SJSA1 (cell line): ENCODE measurements around the gene XAGE5. TPM values are rescaled to one million over a fixed set of nuclear protein-coding genes. Genes with fewer than 3 reads are reported as not detected.
A peak's percentile ranks its signal among the peaks of the same experiment; 100 is the strongest.
"Not testable (repeated sequence)": the region's sequence is repeated elsewhere in the genome, so short reads cannot be mapped to it uniquely, and the experiment has no call there.

ENCODE experiments used
- DNase-seq, 2 experiments: peaks; one replicate each; pipeline ENCODE4 v3.0.0-alpha.2; 2015 to 2020; ENCODE audit warnings: low spot score in 2 of 2, low read depth in 1 of 2
- H3K27ac ChIP-seq: fragments of 250-450 bp; sonication (Bioruptor Pico); 2 replicates; pipeline ENCODE4 v1.5.1; 2020; ENCODE audit warnings: mild to moderate bottlenecking, moderate library complexity
- H3K27me3 ChIP-seq: fragments of 250-450 bp; sonication (Bioruptor Pico); replicated peaks from 2 replicates; pipeline ENCODE4 v1.5.1; 2020; ENCODE audit warnings: mild to moderate bottlenecking, moderate library complexity
- H3K36me3 ChIP-seq: fragments of 250-450 bp; sonication (Bioruptor Pico); 2 replicates; pipeline ENCODE4 v1.5.1; 2020; ENCODE audit warnings: mild to moderate bottlenecking
- H3K4me1 ChIP-seq: fragments of 250-450 bp; sonication (Bioruptor Pico); replicated peaks from 2 replicates; pipeline ENCODE4 v1.6.1; 2021; ENCODE audit warnings: mild to moderate bottlenecking
- H3K4me3 ChIP-seq: fragments of 250-450 bp; sonication (Bioruptor Pico); 2 replicates; pipeline ENCODE4 v1.5.1; 2020; ENCODE audit warnings: mild to moderate bottlenecking
- H3K9me3 ChIP-seq: fragments of 250-450 bp; sonication (Bioruptor Pico); replicated peaks from 2 replicates; pipeline ENCODE4 v1.5.1; 2020; ENCODE audit warnings: mild to moderate bottlenecking
- total RNA-seq: library from RNA; depleted of rRNA; stranded (reverse); fragments of >200 nt; shearing (Covaris generic); gene quantifications from 2 replicates; pipeline ENCODE4 v1.2.3, GENCODE V29; 2014; rRNA removed

The XAGE5 gene
- total RNA-seq, result not detected in 2 replicates

DNA sequence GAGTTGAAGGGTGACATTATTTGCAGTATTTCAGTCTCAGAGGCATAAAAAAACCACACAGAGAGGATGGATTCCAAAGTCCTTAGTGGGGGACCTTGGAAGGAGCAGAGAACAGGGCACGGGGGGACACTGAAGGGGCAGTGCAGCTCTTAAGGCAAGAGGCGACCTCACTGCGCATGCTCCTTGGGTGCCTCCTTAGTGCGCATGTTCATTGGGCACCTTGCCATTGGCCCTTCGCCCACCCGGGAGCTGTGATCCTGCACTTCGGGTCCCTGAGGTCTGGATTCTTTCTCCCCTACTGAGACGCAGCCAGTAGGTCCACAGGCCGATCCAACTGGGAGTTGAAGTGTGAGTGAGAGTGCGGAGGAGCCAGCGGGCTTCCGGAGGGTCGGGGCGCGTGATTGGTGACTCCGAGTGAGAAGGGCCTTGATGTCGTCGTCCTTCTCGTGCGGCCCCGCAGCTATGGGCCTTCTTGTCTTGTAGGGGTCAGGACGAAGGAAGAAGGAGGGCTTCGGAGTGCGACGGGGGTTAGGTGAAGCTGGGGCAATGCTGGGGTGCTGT, at the start of gene XAGE5:
TSS of gene XAGE5 (plus strand) at position 223 of the 561 bp plus-strand sequence. CDS start 1,280 bp downstream, outside the sequence.
- H3K27ac ChIP-seq, result no peak within 1 kb of the TSS
- H3K4me3 ChIP-seq, result no peak within 1 kb of the TSS
- no peak for DNase-seq
- no peaks in the 10 kb centered on the region for H3K4me1 ChIP-seq
- H3K27me3 ChIP-seq, result no peaks in the 10 kb centered on the region
- no peaks in the 10 kb centered on the region for H3K9me3 ChIP-seq
- no peaks in the 10 kb centered on the region for H3K36me3 ChIP-seq

- not testable (repeated sequence) for H3K9me3 ChIP-seq, DNase-seq, H3K4me3 ChIP-seq, H3K27ac ChIP-seq, H3K36me3 ChIP-seq, H3K4me1 ChIP-seq, H3K27me3 ChIP-seq
Measured at GRCh38 chrX:52765983-52766382, 45.1 kb upstream of the XAGE5 start.

- DNase-seq, H3K4me3 ChIP-seq, H3K27ac ChIP-seq, H3K27me3 ChIP-seq, H3K9me3 ChIP-seq, H3K36me3 ChIP-seq, H3K4me1 ChIP-seq: not testable (repeated sequence)
Measured at GRCh38 chrX:52773504-52773903, 37.6 kb upstream of the XAGE5 start.

DNA sequence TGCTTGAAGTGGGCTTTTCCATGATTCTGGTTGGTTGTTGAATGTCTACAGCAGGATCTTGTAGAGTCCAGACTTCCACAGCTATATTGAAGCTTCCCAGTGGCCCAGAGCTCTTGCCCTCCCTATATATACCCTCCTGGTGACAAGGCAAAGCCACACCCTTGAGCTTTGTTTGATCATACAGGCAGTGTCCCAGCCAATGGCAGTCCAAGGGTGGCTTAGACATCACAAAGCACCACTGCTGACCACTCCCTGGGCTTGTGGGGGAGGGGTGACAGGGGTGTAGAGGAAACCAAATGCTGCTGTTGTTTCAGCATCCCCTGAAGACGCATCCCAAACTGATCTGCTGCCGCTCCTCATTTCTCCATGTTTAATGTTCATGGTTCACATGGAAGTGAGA, 13.8 kb upstream of the XAGE5 start, which contains the start of gene SPANXN5:
TSS of gene SPANXN5 (minus strand) at position 101 of the 400 bp plus-strand sequence. CDS start at position 22, 79 bp downstream.
- not testable (repeated sequence) for H3K9me3 ChIP-seq, H3K27me3 ChIP-seq, H3K4me3 ChIP-seq, H3K36me3 ChIP-seq, DNase-seq, H3K4me1 ChIP-seq, H3K27ac ChIP-seq

DNA sequence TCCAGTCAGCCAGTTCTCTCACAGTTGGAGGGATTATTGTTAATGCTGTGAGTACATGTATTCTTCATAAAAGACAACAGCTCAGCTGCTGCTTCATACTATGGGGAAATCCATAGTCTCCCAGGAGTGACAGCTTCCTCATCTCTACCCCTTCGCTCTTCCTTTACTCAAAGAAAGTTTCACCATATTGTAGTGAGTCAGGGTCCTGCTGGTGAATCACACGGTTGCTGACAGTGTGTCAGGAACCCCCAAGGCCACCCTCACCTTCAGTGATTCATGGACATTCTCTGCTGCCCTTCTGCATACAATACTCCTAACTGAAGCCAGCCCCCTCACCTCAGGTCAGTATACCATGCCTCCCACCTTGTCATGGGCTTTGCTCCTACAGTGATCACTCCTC, 6.2 kb upstream of the XAGE5 start:
- H3K27ac ChIP-seq, H3K27me3 ChIP-seq, H3K9me3 ChIP-seq, DNase-seq, H3K4me1 ChIP-seq, H3K4me3 ChIP-seq, H3K36me3 ChIP-seq: not testable (repeated sequence)

- Histone ChIP-seq H3K4me3 (no peak overlapping the region), H3K9me3 (no peaks in the 10 kb centered on the region), H3K36me3 (no peaks in the 10 kb centered on the region), H3K27me3 (no peaks in the 10 kb centered on the region), H3K27ac (no peak overlapping the region), H3K4me1 (no peaks in the 10 kb centered on the region)
- DNase-seq, result no peak
Measured at GRCh38 chrX:52819788-52820187, 8.7 kb downstream of the XAGE5 start.

DNA sequence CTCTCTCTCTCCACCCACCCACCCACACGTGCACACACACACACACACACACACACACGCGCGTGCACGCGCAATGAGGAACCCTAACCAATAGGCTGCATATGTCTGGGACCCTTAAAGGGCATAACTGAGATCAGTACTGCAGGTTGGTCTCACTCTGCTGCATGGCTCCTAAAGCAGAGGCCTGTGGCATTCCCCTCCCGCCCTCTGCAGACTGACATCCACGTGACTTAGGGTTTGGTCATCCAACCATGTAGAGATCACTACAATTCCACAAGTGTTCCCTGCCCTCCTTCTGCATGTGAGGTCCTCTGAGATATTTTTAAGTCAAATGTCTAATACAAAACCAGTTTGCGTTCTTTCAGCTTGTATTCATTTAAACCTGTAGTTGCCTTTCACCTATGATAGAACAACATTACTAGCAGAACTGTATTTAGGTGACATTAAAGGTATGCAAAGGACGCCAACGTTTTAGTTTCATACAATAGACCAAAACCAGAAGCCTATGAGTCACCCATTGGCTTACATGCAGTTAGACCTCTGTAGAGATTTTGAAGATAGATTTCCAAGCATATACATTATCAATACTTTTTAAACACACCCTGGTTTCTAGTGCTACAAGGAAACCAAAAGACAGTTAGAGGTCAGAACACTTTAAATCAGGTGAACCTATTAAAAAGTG, 10.1 kb downstream of the XAGE5 start:
- Histone ChIP-seq H3K4me1 (no peaks in the 10 kb centered on the region), H3K9me3 (no peaks in the 10 kb centered on the region), H3K36me3 (no peaks in the 10 kb centered on the region), H3K27me3 (no peaks in the 10 kb centered on the region), H3K4me3 (no peak overlapping the region), H3K27ac (no peak overlapping the region)
- DNase-seq, result no peak

GRCh38 chrX:52824608-52825007, 13.5 kb downstream of the XAGE5 start:
- H3K36me3 ChIP-seq, result no peaks in the 10 kb centered on the region

DNA sequence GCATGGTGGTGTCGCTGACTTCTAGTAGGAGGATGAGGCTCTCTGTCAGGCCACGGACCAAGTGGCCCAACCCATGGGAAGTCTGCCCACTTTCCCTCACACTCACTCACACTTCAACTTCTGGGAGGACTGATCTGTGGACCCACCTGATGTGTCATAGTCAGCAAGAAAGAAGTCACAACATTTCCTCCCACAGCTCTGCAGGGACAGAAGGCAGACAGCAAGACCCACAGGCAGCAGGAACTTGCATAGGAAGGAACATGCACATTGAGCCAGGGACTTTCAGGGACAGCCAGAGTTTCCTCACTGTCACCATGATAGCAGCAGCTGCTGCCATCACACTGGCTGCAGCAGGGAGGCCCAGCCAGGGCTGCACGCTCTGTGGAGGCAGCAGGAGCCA, 19.5 kb downstream of the XAGE5 start:
- Histone ChIP-seq H3K4me1 (no peaks in the 10 kb centered on the region), H3K27ac (no peak overlapping the region), H3K9me3 (no peaks in the 10 kb centered on the region), H3K27me3 (no peaks in the 10 kb centered on the region), H3K36me3 (no peaks in the 10 kb centered on the region), H3K4me3 (no peak overlapping the region)
- DNase-seq, result no peak

More at GRCh38 chrX:52824608-52825007, 13.5 kb downstream of the XAGE5 start:
- H3K27me3 ChIP-seq, result no peaks in the 10 kb centered on the region
- H3K4me1 ChIP-seq, result no peaks in the 10 kb centered on the region
- DNase-seq, result no peak
- no peaks in the 10 kb centered on the region for H3K9me3 ChIP-seq
- no peak overlapping the region for H3K4me3 ChIP-seq
- H3K27ac ChIP-seq, result no peak overlapping the region

- no peak overlapping the region for H3K27ac ChIP-seq
- H3K9me3 ChIP-seq, result no peaks in the 10 kb centered on the region
- DNase-seq, result no peak
- H3K4me3 ChIP-seq, result no peak overlapping the region
- no peaks in the 10 kb centered on the region for H3K27me3 ChIP-seq
- no peaks in the 10 kb centered on the region for H3K36me3 ChIP-seq
- H3K4me1 ChIP-seq, result no peaks in the 10 kb centered on the region
Measured at GRCh38 chrX:52839137-52839536, 28.1 kb downstream of the XAGE5 start.

DNA sequence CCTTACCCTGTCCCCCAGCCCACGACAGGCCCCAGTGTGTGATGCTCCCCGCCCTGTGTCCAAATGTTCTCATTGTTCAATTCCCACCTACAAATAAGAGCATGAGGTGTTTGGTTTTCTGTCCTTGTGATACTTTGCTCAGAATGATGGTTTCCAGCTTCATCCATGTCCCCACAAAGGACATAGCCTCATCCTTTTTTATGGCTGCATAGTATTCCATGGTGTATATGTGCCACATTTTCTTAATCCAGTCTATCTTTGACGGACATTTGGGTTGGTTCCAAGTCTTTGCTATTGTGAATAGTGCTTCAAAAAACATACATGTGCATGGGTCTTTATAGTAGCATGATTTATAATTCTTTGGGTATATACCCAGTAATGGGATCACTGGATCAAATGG, 32.5 kb downstream of the XAGE5 start:
- not testable (repeated sequence) for H3K27ac ChIP-seq, DNase-seq, H3K36me3 ChIP-seq

GRCh38 chrX:52852110-52852860, 41.2 kb downstream of the XAGE5 start:
- peak overlapping the region; percentile 81 for H3K27ac ChIP-seq
- H3K4me3 ChIP-seq, result no peak overlapping the region

More for the DNA sequence above, 32.5 kb downstream of the XAGE5 start:
- H3K9me3 ChIP-seq, H3K4me1 ChIP-seq, H3K27me3 ChIP-seq, H3K4me3 ChIP-seq: not testable (repeated sequence)

GRCh38 chrX:52856991-52857525, 46.0 kb downstream of the XAGE5 start:
- DNase-seq, result peak in 1 of 2 experiments; percentile 5
- H3K36me3 ChIP-seq, H3K27ac ChIP-seq, H3K9me3 ChIP-seq, H3K27me3 ChIP-seq, H3K4me3 ChIP-seq: not testable (repeated sequence)
- H3K4me1 ChIP-seq, result peaks cover 21% of the 10 kb centered on the region

More at GRCh38 chrX:52852110-52852860, 41.2 kb downstream of the XAGE5 start:
- Histone ChIP-seq H3K36me3 (no peaks in the 10 kb centered on the region), H3K9me3 (no peaks in the 10 kb centered on the region), H3K4me1 (peaks cover 28% of the 10 kb centered on the region), H3K27me3 (no peaks in the 10 kb centered on the region)
- DNase-seq, result peak in 1 of 2 experiments; percentile 48
